ENCODE data around the gene TMEM132D.

DNA sequence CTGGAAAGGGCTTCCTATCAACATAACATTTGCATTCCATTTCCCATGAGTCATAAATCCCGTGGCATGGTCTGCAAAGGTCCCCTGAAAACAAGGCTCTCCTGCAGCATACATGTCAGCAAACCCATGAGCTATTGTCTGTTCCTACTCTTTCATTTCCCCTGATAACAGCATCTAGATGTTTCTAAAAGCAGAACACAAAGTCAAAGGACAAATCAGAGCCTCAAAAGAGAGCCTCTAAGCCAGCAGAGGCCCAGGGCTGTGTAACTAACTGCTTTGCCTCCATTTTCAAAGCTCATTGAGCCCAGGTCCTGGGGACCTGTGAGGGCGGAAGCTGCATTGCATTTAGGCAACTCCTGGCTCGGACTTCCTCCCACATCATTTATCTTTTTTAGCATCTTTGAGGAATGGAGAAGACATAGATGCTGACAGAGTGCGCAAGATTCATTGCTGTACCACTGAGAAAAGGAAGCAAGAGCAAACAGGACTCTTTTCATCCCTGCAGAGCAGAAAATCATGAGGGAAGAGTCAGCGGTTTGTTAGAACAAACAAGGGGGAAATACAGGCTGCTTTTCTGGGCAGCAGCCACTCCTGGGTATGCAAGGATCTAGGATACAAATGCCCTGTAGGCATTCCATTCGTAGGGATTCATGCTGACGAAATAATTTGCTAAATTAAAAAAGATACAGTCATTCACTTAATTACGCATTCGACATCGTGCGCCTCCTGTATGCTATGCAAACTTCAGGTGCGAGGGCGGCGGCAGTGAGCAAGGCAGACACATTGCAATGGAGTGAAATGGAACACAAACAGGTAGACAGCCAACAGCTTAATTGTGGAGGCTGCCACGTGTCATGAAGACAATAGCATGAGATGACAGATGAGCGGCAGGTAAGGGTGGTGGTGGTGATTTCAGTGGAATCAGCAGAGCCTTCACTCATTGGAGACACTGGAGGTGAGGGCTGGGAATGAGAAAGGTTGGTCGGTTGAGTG lies 131.0 kb downstream of the TMEM132D start:
- TF ChIP-seq, protein P1, sequence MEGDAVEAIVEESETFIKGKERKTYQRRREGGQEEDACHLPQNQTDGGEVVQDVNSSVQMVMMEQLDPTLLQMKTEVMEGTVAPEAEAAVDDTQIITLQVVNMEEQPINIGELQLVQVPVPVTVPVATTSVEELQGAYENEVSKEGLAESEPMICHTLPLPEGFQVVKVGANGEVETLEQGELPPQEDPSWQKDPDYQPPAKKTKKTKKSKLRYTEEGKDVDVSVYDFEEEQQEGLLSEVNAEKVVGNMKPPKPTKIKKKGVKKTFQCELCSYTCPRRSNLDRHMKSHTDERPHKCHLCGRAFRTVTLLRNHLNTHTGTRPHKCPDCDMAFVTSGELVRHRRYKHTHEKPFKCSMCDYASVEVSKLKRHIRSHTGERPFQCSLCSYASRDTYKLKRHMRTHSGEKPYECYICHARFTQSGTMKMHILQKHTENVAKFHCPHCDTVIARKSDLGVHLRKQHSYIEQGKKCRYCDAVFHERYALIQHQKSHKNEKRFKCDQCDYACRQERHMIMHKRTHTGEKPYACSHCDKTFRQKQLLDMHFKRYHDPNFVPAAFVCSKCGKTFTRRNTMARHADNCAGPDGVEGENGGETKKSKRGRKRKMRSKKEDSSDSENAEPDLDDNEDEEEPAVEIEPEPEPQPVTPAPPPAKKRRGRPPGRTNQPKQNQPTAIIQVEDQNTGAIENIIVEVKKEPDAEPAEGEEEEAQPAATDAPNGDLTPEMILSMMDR (conservative IDR thresholded peaks at IDR 0.05; ENCODE audit: low read depth, low read length): no peak
- no peak for TF ChIP-seq EZH2 (IDR thresholded peaks at IDR 0.05; ENCODE audit: borderline replicate concordance, low read depth, low read length, poor library complexity, severe bottlenecking)
